GM21825 (cell line): ENCODE measurements around the gene KLF5.
"Not testable (repeated sequence)": the region's sequence is repeated elsewhere in the genome, so short reads cannot be mapped to it uniquely, and the experiment has no call there.

ENCODE experiments used
- ATAC-seq: cut with Tn5 transposase; IDR thresholded peaks from one replicate; pipeline ENCODE4 v1.9.1; 2021; ENCODE audit warnings: mild to moderate bottlenecking, moderate library complexity; ENCODE audit not compliant: unreplicated experiment

KLF5 gene

DNA sequence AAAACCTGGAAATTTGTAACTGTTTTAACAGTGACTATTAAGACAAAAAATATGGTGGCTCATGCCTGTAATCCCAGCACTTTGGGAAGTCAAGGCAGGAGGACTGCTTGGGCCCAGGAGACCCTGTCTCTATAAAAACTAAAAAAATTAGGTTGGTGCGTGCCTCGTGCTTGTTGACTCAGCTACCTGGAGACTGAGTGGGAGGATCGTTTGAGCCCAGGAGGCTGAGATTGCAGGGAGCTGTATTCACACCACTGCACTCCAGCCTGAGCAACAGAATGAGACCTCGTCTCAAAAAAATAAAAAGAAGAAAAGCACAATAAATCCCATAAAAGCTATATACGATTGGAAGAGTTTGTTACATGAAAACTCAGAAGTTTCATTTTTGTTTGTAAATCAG is 23.7 kb downstream of the KLF5 start:
- ATAC-seq: no peak

DNA sequence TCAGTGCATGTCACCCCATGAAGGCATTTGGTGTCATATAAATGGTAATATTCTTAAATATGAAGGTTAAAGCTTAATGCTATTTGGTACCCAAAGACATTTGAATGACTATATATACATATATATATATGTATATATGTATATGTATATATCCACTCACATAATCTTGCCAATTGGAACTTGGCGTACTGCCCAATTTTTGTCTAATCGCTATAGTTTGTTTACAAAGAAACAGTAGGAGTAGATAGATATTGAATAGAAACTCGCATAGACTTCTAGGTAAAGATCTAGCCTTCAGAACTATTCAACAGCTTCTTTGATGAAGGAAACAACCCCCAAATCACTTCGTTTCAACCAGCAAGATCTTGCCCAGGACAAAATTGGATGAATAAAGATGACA is 24.1 kb downstream of the KLF5 start:
- ATAC-seq: no peak

DNA sequence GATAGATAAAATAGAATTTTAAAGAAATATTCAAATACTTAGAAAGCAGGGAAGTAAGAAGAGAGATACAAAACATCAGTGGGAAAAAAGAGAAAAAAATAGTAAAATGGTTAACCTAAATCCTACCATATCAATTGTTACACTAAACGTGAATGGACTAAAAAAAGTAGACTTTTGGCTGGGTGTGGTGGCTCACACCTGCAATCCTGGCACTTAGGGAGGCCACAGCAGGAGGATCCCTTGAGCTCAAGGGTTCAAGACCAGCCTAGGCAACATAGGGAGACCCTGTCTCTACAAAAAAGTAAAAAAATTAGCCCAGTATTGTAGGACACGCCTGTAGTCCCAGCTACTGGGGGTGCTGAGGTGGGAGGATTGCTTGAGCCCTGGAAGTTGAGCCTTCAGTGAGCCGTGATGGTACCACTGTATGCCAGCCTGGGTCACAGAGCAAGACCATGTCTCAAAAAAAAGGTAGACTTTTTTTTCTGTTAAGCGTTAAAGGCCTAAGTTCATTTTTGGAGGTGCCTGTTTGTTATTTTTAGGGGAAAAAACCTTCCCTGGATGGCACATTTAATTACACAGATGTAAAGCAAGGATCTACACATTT is 29.6 kb downstream of the KLF5 start:
- no peak for ATAC-seq

DNA sequence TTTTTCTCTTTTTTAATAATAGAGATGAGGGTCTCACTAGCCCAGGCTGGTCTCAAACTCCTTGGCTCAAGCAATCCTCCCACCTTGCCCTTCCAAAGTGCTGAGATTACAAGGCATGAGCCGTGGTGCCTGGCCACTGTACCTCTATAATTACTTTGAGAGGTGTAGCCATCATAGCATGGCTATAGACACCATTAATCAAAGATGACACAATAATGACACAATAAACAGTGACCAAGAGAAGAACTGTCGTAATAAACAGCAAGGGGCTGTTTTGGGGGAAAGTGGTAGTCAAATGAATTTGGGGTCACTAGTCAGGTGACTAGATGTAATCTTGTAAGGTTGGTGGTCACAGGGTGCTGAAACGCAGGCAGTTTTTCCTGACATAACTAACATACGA is 30.4 kb downstream of the KLF5 start:
- ATAC-seq: no peak

DNA sequence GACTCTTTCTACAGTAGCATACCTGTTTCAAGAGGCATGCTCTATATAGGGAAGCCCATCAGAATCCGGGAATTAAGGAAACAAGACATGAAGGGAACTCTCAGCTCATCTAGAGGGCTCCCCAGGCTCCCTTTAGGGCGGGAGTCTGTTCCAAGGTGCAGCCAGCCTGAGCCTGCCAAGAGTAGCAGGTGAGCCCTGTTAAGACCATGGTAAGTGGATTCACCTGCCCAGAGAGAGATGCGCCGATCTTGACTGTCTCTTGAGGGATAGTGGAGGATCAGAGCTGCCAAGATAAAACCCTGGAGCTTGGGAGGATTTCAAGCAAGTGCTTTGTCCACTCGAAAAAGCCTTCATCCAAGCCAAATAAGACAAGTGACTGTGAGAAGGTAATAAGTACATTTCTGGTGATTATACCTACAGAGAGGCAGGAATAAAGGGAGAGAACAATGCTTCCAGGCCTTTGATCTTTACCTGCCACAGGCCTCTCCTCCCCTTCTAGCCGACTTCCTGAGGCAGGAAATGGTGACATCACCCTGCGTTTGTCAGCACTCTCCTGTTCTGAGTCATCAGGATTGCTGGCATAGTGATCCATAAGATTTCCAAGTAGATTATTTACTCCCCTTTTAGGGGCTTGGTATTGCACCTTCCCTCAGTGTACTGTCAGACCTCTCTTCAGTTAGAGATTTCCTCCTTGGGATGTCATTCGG is 31.5 kb downstream of the KLF5 start:
- ATAC-seq: no peak

DNA sequence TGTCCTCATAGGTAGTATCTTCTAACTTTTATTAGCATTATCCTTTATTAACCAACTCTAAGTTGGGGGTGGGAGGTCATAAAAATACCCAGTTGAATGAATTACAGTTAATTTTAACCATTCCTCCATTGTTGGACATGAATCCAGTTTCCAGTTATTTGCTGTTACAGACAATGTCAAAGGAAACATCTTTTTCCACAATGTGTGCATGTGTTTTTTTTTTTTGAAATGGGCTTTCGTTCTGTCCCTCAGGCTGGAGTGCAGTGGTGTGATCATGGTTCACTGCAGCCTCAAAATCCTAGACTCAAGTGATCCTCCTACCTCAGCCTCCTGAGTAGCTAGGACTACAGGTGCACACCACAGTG is 32.0 kb downstream of the KLF5 start:
- no peak for ATAC-seq

DNA sequence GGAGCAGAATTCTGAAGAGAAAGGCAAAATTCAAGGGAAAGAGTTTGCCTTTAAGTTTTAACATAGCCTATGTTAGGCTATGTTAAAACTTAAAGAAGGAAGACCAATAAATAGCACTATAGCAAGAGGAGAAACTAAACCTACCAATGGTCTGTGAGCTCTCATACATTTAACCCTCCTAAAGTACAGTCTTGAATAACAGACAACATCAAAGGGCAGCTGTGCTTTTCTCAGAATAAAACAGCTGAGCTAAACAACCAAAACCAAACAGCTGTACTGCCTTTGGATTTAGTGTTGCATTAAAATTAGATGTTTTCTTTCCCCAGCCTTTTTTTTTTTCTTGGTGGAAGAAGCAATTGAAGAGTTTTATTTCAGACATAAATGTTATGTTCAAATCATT is 34.0 kb downstream of the KLF5 start:
- no peak for ATAC-seq

DNA sequence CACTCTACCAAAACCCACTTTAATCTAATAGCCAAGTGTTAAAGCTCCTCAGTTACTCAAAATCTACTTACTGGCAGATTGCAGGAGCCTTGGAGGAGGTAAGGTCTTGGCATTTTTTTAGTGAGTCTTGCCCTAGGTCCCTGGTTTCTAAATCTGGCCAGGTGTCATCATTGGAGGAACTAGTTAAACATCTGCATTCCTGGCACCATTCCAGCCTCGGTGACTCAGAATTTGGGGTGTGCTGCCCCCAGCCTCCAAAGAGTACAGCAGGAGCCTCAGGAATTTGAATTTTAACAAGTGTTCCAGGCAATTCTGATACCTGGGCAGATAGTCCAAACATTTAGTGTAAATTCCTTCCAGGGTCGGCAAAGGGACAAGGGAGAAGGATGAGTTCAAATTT is 37.4 kb downstream of the KLF5 start:
- no peak for ATAC-seq

DNA sequence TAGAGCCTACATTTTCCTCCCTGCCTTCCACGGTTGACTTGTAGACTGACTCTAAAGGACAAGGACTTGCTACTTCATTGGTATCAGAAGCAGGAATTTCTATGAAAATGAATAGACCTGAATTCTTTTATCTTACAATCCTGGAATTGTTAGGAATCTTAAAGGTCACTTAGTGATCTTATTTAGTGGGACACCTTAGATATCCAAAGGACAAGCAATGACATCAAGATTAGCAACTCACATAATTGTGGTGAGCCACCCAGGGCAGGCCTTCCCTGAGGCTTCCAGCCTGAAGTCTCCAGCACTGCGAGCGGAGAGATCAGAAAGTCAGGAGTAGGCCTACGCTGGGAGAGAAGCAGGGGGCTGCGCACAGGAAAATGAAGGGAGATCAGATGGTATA is 37.8 kb downstream of the KLF5 start:
- ATAC-seq: no peak

DNA sequence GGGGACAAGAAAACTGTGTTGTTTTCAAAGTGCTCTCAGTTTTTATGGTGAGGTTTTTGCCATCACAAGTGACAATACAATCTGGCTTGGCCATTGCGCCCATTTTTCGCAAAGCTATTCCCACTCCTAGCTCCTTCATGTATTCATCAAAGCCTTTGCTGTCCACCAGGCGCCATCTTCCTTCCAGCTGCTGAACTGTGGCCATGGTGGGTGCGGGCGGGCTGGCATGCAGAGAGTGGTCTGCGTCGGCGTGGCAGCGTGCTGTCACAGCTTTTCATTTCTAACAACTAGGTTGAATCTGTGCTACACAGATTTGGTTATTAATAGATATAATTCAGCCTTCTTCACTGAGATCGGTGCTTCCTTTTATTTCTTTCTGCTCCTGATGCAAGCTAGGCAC is 42.0 kb downstream of the KLF5 start:
- ATAC-seq: not testable (repeated sequence)

DNA sequence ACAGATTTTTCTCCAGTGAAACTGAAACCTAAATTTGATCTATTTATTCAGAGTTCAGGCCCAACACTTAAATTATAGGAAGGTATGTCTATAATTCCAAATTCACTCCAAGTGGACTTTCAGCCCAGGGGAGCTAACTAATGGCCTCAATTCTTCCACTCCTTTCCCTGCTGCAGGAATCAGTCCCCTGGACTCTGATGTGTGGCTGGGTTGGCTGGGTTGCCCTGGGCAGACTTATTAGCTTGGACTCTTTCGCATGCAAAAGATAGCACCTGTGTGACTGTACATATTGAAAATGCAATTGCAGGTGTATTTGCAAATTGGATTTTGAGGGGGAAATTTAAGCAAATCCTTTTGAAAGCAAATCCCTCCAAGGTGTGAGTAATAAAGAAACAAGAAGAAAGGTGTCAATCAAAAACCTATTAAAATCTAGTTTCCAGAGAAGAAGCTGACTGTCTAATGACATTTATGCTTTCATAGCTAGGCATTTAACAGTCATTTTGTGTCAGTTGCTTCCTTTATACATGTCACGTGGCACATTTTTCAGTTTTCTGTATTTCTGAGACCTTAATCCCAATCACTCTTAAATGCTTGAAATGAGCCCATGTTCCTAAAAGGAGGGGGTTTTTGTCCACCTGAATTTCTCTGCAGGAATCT is 42.7 kb downstream of the KLF5 start:
- no peak for ATAC-seq

DNA sequence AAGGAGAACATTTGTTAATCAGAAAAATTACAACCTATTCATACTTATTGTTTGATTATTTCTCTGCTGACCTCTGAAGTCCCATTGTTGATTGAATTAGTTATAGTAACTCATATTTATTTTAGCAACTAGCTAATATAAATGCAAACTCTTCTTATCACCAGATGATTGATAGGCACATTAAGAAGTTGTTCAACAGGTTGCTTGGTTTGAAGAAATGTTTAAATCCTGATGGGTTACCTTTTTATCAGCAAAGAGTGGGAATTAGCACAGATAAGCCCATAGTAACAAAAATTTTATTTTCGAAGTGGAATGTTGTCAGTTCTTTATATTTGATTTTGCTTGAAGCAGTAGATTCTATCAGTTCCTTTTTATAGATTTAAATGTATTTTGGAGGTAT is 44.4 kb downstream of the KLF5 start:
- ATAC-seq: no peak

DNA sequence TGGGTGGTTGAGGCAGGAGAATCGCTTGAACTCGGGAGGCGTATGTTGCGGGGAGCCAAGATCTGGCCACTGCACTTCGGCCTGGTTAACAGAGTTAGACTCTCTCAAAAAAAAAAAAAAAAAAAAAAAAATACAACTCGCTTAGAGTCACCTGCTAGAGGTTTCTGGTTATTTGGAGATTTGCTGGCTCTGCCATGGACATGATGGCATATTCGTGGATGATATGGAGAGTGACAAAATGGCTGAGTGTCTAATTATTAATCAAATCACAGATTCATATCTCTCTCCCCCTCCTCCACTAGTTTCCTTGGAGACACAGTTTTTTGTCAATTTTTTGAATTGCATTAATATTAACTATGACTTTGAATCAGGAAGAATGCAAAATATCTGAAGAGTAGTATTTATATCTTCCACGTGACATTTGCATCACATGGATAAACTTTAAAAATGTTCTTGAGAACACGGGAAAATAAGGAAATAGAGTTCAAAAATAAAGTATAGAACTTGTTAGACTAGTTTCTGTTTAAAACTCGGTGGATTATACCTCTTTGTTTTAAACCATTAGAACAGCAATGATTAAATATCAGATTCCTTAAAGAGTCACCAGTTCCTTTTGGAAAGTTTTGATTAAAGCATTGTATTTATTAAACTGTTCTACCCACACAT is 47.8 kb downstream of the KLF5 start:
- ATAC-seq: no peak

DNA sequence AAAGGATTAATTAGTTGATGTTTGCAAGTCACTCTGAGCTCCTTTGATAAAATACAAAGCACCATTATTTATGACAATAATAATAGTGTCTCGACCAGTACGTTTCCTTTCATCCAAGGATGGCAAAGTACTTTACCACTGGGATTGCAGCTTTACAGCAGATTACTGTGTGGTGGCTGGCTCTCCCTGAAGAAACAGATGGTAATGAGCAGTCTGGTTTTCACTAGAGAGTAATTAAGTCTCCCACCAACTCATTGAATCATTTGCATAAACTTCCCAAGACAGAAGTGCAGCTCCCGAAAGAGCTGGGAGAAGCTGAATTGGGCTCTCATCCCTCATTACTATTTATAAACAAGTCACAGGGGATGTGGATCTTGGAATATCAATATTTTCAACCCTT is 48.7 kb downstream of the KLF5 start:
- no peak for ATAC-seq

DNA sequence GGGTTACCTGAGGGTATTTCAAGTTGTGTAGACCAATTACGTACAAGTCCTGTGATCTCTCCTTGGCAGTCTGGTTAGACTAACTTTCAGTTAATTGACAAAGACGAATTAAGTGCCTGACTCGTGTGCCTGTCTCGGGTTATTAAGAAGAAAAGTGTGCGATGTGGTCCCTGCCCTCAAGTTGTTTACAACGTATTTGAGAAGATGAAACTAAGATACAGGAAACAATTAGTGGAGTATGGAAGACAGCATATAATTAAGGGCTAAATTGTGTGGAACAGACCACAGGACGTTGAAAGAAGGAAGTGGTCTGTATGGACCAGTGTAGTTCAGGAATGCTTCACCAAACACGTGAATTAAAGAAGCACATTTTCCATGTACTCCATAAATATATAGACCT is 49.2 kb downstream of the KLF5 start:
- ATAC-seq: no peak

DNA sequence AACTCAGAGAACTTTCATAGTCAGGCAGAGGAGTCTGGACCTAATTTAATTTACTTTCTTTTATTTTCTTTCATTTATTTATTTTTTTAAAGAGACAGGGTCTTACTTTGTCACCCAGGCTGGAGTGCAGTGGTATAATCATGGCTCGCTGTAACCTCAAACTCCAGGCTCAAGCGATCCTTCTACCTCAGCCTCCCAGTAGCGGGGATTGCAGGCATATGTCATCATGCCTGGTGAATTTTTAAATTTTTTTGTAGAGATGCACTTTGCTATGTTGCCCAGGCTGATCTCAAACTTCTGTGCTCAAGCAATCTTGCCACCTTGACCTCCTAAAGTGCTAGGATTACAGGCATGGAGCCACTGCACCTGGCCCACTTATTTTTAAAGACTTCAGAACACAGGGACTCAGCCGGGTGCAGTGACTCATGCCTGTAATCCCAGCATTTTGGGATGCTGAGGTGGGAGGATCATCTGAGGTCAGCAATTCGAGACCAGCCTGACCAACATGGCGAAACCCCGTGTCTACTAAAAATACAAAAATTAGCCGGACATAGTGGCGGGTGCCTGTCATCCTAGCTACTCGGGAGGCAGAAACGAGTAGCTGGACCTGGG is 50.6 kb downstream of the KLF5 start:
- no peak for ATAC-seq

DNA sequence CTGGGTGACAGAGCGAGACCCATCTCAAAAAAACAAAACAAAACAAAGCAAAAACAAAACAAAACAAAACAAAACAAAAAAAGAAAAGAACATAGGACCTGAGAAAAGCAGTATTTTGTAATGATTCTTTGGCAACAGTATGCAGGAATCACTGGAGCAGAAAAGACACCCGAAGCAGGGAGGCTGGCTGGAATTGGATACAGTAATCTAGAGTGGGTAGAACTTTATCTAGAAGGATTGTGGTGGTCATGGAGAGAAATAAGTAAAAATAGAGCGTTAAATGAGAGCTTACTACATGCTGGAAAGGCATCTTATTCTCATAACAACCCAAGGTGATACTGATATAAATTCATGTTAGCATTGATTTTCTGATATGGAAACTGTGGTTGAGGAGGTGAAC is 51.2 kb downstream of the KLF5 start:
- no peak for ATAC-seq

DNA sequence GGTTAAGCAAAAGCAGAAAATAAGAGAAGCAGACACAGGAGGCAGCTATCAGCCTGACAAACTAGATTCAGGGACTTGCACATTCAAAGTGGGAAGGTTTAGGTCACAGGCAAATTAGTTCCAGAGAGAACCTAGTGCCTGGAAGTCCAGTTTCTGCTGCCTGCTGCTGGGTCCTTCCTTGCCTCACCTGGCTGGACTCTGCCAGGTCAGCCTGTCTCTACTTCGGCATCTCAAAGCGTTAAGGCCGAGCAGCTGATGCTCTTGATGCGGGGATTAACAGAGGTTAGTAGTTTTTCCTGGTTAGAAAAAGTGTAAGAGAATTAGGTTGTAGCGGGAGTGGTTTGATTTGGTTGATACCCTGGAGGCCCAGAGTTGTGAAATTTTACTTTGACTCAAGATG is 52.0 kb downstream of the KLF5 start:
- no peak for ATAC-seq

DNA sequence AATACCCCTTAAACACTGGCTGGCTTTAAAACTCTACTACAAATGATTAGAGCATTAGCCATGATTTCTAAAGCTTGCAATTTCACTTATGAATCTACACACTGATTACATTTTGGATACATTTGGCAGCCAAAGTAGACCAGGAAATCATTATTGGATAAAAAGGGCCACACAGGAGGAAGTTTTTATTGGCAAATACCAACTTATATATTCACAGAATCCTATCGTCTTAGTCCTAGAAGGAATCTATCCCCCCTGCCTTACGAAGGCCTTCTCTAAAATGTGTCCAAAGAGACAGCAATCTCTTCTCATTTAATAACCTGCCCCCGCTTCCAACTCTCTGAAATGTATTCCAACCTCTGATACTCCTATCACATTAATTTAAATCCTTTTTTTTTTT is 52.5 kb downstream of the KLF5 start:
- no peak for ATAC-seq

DNA sequence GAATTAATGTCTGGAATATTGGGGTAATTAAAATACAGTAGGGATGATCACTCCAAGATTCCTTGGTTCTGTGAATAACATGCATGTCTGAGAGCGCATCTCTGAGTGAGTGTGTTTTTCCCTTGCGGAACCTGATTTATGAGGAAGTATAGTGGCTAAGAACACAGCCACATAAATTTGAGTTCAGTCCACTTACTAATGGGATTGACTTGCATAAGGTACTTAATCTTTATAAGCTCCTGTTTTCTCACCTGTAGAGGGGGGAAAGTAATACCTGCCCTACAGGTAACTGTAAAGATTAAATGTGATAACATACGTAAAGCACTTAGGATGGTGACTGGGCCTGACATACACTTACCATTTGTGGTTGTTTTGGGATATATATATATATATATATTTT is 60.8 kb downstream of the KLF5 start:
- no peak for ATAC-seq
